HL-60/S4 (cell line): ENCODE results near the gene ERC1.

Source experiments
- in situ Hi-C: fragments of 300-500 bp; cut with MboI; formaldehyde crosslinking; loops from 2 replicates; pipeline ENCODE4 v1.14.3; 2022; ENCODE audit warnings: low sequenced_read_pairs

The ERC1 gene

DNA sequence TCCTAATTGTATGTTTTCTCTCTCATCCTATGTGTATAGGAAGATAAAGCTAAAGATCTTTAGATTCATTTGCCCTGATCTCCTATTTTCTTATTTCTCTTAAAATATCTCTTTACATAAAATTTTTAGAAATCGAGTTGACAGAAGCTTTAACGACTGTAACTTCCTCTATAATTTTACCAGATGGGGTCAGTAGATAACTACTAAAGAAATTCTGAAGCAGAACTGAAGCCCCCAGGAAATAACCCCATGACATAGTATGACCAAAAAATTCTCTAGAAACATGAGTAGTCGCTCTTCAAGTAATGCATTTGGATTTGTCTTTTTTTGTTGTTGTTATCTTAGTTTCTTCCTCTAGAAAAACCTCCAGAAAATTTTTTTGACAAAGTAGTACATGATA is 288.0 kb downstream of the ERC1 start:
- in situ Hi-C loops = no loop called here

- in situ Hi-C loops = no loop called here
Observed at GRCh38 chr12:1280059-1280458, 289.0 kb downstream of the ERC1 start.

GRCh38 chr12:1281683-1282366 is 290.8 kb downstream of the ERC1 start:
- in situ Hi-C loops = no loop called here

DNA sequence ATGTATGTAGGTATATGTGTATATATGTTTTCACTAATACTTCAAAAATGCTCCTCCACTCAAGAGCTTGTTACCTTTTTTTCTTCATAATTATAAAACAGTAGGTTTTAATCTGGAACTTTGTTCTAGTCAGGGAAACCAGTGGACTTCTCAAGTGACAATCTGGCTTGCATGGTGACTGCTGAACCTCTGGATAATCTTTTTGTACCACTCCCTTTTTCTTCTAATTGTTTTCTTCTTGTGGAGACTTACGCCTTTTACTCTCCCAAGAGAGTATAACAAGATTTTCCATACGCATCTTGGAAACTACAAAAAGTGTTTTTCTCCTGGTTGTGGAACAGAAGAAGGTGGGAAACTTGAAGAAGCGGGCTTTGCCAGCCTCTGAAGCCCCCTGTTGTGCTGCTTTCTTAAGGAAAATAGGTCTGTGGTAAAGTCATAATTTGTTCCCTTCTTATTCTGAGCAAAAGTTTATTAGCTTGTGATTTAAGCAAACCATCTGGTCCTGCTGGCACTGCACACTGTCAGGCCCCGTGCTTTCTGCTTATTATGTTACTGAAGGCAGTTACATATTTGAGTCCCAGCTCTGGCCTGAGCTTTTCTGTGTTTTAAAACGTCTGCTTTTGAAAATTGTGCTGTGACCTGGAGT is 291.8 kb downstream of the ERC1 start:
- in situ Hi-C loops = no loop called here

DNA sequence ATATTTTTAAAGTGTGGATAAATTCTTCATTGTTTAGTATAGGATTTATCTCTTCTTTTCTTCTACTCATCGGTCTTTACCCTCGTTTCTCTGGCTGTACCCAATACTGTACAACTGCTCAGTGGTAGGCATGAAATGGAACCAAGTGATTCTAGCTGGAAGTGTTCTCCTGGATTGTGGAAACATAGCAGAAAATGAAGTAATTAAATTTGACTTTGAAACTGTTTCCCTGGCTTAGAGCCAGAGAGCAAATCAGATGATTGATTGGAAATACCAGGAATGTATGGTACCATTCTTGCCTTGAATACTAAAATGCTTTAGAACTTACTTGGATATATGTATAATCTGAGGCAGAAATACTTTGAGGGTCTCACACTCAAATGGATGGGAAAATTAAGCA is 292.3 kb downstream of the ERC1 start:
- in situ Hi-C loops = no loop called here

GRCh38 chr12:1284611-1285010 is 293.6 kb downstream of the ERC1 start:
- in situ Hi-C loops = no loop called here

- in situ Hi-C loops = no loop called here
Observed at GRCh38 chr12:1287446-1287975, 296.5 kb downstream of the ERC1 start.

DNA sequence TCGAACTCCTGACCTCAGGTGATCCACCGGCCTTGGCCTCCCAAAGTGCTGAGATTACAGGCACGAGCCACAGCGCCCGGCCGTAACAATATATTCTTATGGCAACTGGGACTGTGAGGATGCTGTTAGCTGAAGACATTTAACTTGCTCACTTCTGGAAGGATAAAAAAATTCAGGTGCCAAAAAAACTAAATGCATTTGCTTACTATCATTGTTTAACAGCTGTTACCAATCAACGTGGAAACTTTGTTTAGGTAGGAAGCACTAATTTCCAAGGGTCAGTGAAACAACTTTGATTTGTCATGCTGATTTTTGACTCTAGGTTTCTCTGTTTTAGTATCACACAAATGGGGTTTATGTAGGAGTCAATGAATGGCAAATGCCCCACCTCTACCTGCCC is 297.3 kb downstream of the ERC1 start:
- in situ Hi-C loops = no loop called here

GRCh38 chr12:1289371-1290155 is 298.5 kb downstream of the ERC1 start:
- in situ Hi-C loops = no loop called here

- in situ Hi-C loops = no loop called here
Observed at GRCh38 chr12:1290716-1291115, 299.7 kb downstream of the ERC1 start.

DNA sequence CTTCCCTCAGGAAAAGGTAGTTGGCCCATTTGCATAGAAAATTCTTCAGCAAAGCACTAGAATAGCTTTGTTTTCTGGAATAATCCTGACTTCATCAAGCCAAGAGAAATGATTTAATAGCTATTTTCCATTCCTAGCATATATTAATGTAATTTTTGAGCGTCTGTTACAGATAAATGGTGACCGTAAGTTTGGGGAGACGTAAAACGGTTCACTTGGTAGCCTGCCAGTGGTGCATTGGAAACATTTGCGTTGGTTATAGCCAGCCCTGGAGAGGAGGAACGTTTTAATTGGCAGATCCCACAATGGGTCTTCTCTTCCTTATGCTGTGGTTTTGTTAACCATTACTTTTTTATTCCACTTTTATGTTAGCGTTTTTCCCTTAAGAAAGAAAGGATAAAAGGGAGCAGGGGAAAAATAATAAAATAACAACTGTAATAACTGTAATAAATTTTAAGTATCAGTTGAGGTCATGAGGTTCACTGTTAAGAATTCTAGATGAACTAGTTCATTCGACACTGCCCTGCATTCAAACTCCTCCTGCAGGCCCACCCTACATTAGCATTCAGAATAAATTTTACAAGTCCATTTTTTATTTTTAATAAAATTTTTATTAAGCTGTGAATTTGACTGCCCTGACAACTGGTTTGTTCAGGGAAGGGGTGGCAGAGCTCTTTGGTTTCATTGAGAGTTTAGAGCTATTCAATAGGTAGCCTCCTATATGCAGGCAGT is 300.7 kb downstream of the ERC1 start:
- in situ Hi-C loops = no loop called here

GRCh38 chr12:1293901-1294300 is 302.9 kb downstream of the ERC1 start:
- in situ Hi-C loops = no loop called here

GRCh38 chr12:1297206-1297605 is 306.2 kb downstream of the ERC1 start:
- in situ Hi-C loops = no loop called here

DNA sequence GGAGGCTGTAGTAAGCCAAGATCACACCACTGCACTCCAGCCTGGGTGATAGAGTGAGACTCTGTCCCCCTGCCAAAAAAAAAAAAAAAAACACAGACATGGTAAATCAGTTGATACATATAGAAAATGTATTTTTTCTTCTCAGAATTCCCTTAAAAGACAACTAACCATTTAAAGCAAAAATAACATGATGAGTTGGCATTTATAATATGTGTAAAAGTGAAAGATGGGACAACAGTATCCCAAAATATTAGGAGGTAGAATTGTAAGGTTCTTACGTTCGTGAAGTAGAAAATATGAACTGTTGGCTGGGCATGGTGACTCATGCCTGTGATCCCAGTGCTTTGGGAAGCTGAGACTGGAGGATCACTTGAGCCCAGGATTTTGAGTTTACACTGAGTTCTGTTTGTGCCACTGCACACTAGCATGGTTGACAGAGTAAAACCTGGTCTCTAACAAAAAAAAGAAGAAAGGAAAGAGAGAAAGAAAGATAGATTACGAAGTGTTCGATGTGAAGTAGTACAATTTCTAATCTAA is 306.7 kb downstream of the ERC1 start:
- in situ Hi-C loops = no loop called here

DNA sequence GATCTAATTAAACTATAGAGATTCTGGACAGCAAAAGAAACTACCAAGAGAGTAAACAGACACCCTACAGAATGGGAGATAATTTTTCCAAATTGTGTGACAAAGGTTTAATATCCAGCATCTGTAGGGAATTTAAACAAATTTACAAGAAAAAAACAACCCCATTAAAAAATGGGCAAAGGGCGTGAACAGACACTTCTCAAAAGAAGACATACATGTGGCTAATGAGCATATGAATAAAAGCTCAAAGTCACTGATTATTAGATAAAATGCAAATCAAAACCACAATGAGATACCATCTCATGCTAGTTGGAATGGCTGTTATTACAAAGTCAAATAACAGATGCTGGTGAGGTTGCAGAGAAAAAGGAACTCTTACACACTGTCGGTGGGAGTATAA is 309.4 kb downstream of the ERC1 start:
- in situ Hi-C loops = no loop called here

GRCh38 chr12:1302201-1302870 is 311.3 kb downstream of the ERC1 start:
- in situ Hi-C loops = no loop called here

DNA sequence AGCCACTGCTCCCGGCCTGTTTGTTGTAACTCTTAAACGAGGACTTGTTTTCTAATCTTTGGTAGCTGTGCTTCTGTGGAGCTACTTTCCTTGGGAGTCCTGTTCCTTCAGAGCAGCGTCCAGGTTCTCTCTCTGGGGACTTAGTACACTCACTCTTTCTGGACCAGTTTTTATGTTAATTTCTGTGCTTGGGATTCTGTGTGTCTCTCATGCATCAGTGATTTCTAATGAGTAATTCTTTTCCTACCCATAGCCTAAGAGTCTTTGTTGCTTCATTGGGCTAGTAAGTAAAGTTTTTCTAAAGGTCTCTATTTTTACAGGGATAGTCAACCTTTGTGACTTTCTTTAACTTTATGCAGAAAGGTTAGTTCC is 314.0 kb downstream of the ERC1 start:
- in situ Hi-C loops = no loop called here

DNA sequence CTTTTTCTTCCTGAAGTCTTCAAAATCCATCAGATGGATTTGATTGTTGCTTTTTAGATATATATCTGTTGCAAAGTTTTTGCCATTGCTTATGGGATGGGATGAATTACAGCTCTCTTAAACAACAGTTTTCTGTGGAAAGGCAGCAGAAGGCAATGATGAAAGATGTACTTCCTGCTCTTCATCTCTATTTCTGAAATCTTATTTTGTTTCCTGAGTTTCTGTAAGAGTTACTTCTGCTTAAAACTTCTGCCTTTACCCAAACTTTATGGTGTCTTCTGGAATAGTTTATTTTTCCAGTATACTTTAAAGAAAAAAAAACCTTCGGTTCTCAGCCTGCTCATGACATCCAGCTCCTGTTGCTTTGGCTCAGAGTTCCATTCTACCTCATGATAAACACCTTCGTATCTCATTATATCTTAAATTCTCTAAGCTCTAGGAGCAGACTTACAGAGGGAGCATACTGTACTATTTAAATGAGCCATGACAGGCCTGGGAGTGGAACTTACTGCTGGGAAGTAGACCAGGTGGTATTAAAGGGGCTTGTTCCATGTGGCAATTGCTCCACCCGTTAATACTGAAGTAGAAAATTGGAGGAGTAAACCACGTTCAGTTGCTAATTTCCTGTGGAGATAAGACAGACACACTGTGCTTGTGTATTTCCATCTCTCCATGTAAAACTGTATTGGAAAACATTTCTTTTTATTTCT is 314.9 kb downstream of the ERC1 start:
- in situ Hi-C loops = no loop called here

DNA sequence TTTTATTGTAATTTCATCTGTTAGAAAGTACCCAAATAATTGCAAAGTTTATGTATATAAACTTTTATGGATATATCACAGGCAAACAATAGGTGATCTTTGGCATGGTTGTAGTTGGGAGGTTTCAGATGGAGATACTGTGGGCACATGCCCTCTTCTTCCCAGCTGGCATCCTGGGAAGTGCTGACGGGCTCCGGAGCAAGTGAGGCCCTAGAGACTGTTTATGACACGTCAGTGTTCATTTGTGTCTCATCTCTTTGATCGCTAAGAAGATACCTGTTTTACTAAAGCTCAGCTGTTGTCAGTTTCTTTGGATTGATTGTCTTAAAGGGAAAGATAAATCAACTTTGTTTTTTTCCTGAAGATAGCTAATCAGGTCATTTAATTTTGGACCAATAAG is 315.8 kb downstream of the ERC1 start:
- in situ Hi-C loops = no loop called here

DNA sequence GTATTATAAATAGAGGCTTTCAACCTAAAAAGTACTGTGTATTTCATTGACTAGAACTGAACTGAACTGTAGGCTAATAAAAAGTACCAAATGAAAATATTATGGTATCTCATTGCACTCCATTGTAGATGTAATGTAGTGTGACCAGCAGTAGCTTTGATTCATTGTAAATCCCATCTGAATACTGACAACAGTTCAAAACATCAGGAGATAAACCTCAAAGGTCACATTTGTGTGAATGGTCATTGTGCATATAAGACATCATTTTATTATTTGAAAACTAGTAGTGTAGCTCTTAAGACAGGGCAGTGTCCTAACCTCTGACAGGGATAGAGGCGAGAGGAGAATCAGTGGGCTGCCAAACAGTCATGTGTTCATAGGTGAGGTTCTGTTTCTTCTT is 316.8 kb downstream of the ERC1 start:
- in situ Hi-C loops = no loop called here
